Esophagus muscularis mucosa (tissue), 3 donors: Measurements from ENCODE around the gene SASH1.

Experiments used
- CTCF ChIP-seq, 3 experiments: fragments of 200-600 bp in 2 of 3; fragments of 450-650 bp in 1 of 3; sonication (generic) in 2 of 3; IDR thresholded peaks; one replicate each; pipeline ENCODE4 v1.5.1; 2017 to 2019; ENCODE audit warnings: antibody characterized with exemption in 3 of 3, mild to moderate bottlenecking in 2 of 3, moderate library complexity in 1 of 3
- POLR2A ChIP-seq: fragments of 450-650 bp; IDR thresholded peaks from one replicate; pipeline ENCODE4 v1.6.1; 2017; ENCODE audit warnings: antibody characterized with exemption, moderate library complexity, mild to moderate bottlenecking, low read depth
- POLR2AphosphoS5 ChIP-seq, 2 donors: sonication (generic); formaldehyde crosslinking; IDR thresholded peaks; one replicate each; pipeline ENCODE4 v1.6.1; 2017; ENCODE audit warnings: antibody characterized with exemption in 2 of 2

GRCh38 chr6:148528292-148528691 lies 185.7 kb downstream of the SASH1 start:
- TF ChIP-seq CTCF (IDR thresholded peaks at IDR 0.05) (no peak), POLR2A (no peak), POLR2AphosphoS5 (IDR thresholded peaks at IDR 0.05) (no peak)
